NB4 (cell line): ENCODE measurements around the gene ZNF740.

ENCODE experiments used
- MYC ChIP-seq: IDR thresholded peaks from 2 replicates; pipeline ENCODE4 v1.6.1; 2011; ENCODE audit warnings: low read depth, low read length
- POLR2A ChIP-seq: IDR thresholded peaks from 2 replicates; pipeline ENCODE4 v1.6.1; 2011; ENCODE audit warnings: mild to moderate bottlenecking; ENCODE audit not compliant: insufficient read length; ENCODE audit errors: extremely low read depth
- TF ChIP-seq, protein P1 (sequence below): IDR thresholded peaks from one replicate; pipeline ENCODE4 v1.5.1; 2012; ENCODE audit warnings: low read depth, low read length
- TF ChIP-seq, protein P2 (sequence below): IDR thresholded peaks from 2 replicates; pipeline ENCODE4 v1.6.1; 2011; ENCODE audit warnings: low read depth, low read length

DNA sequence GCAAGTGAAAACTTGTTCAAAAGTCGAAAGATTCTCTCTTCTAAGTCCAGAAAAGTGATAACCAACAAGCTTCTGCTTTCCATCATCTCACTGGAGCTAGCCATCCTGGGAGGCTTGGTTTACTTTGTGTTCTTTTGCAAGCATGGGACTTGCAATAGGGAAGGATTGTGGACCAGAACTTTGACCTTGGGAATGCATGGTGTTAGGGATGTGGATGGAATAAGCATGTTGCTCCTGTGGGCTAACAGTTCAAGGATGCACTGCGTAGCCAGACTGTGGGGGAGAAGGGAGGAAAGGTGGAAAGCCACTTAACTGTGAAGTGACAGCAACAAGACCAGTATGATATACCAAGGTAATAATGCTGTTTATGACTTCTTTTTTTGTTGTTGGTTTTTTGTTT lies 48.7 kb upstream of the ZNF740 start:
- TF ChIP-seq, protein P1, sequence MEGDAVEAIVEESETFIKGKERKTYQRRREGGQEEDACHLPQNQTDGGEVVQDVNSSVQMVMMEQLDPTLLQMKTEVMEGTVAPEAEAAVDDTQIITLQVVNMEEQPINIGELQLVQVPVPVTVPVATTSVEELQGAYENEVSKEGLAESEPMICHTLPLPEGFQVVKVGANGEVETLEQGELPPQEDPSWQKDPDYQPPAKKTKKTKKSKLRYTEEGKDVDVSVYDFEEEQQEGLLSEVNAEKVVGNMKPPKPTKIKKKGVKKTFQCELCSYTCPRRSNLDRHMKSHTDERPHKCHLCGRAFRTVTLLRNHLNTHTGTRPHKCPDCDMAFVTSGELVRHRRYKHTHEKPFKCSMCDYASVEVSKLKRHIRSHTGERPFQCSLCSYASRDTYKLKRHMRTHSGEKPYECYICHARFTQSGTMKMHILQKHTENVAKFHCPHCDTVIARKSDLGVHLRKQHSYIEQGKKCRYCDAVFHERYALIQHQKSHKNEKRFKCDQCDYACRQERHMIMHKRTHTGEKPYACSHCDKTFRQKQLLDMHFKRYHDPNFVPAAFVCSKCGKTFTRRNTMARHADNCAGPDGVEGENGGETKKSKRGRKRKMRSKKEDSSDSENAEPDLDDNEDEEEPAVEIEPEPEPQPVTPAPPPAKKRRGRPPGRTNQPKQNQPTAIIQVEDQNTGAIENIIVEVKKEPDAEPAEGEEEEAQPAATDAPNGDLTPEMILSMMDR, result no peak
- TF ChIP-seq, protein P2, sequence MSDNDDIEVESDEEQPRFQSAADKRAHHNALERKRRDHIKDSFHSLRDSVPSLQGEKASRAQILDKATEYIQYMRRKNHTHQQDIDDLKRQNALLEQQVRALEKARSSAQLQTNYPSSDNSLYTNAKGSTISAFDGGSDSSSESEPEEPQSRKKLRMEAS, result no peak
- TF ChIP-seq POLR2A, result no peak
- no peak for TF ChIP-seq MYC
